ENCODE data around the gene NR1D2.
"Not testable (repeated sequence)": the region's sequence is repeated elsewhere in the genome, so short reads cannot be mapped to it uniquely, and the experiment has no call there.

NR1D2 gene

DNA sequence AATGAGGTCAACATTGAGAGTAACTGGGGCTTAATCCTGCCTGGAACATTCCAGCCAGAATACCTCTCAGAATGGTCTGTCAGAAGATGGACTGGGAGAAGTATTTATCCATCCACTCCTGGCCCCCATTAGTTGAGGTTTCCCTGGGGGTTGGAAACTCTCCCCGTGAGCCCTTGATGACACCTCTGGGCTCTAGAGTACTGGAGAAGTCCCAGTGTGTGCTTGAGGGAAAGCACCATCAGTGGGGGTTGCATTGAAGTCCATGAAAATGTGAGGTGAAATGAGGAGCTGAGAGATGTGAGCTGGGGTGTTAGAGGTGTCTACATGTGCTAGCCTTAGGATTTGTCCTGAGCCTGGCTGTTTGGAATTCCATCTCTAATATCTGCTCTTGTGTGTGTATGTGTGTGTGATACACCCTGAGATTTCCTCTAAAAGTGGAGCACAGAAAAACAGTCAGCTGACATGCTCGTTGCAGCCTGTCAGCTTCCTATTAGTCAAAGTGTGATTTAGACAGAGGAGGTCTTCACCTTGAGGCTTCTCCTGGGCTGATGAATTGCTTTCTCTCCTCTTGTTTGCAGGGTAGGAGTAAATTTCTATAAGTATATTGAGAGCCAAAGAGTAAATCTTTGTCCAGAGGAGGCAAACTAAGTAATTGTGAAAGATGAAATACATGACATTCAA is 67.6 kb downstream of the NR1D2 start:
- DNase-seq, result no peak

- no peak for DNase-seq
Observed at GRCh38 chr3:24017305-24017704, 72.2 kb downstream of the NR1D2 start.

DNA sequence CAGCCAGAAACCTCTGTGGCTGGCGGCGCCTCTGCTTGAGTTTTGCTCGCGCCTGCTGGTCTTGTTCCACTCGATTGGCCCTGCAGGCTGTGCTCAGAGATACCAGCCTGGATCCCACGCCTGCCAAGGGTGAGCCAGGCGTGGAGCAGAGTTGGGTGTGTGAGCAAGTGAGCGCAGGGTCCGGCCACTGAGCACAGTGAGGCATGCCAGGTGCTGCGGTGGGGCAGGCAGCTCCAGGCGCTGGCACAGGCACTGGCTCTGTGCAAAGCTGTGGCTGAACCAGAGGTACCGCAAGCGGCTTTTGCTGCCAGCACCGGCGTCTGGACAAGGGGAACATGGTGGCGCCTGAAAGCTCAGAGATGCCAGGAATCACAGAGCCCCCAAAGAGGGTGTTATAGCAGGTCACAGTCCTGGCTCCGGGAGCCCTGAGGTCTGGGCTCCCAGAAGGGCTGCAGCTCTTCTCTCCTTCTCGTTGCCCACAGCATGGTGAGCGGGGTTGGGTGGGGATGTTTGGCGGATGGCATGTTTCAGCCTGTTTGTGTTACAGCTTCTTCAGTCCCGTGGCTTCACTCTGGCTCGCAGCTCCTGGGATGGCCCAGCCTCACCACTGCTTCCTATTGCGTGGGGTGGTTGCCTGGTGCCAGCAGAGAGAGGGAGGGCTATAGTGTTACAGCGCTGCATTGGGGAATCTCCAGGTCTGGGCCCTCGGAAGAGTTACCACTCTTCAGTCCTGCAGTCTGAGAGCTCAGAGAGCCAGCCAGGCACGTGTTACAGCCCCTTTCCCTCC is 73.9 kb downstream of the NR1D2 start:
- DNase-seq, result no peak

- DNase-seq, result no peak
Observed at GRCh38 chr3:24019585-24019984, 74.5 kb downstream of the NR1D2 start.

DNA sequence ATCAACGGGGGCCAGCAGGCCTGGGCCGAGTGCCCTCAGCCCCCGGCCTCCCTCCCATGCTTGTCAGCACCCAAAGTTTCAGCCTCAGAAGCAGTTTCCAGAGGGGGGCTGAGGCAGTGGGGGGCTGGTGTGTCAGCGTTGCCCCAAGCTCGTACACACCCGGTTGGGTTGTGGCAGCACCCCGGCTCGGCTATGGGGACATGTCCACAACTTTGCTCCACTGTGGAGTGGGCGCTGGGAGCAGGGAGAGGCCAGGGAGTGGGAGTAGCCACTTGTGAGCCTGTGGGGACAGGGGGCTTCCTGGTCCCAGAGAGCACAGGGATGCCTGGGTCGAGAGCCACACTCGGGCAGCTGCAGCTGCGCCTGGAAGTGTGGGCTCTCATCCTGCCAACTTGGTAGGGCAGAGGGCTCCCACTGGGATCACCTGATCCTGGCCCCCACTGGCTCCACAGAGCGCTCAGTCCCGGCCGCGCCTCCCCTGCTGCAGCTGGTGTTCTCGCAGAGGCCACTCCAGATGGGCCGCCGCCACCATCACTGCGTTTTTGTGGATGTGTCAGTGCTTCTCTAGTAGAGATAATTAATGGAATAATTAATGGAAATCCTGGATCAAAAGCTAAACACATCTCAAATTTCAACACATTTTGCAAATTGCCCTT is 75.1 kb downstream of the NR1D2 start:
- no peak for DNase-seq

DNA sequence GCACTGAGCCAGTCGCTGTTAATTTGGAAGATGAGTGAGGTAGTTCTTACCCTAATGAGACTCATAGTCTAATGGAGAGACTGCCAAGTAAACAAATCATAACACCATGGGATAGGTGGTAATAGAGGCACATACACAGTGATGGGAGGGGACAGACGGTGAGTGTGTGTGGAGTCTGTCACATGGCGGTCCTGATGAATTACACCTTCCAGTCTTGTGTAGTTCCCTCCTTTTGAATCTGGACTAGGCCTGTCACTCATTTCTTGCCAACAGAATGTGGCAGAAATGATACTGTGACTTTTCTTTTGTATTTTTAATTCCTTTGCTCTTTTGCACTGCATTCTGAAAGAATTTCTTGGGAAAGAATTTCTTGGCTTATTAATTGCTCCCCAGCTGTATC is 78.1 kb downstream of the NR1D2 start:
- DNase-seq, result no peak

- no peak for DNase-seq
Observed at GRCh38 chr3:24025805-24026204, 80.7 kb downstream of the NR1D2 start.

- not testable (repeated sequence) for DNase-seq
Observed at GRCh38 chr3:24026665-24027064, 81.6 kb downstream of the NR1D2 start.

DNA sequence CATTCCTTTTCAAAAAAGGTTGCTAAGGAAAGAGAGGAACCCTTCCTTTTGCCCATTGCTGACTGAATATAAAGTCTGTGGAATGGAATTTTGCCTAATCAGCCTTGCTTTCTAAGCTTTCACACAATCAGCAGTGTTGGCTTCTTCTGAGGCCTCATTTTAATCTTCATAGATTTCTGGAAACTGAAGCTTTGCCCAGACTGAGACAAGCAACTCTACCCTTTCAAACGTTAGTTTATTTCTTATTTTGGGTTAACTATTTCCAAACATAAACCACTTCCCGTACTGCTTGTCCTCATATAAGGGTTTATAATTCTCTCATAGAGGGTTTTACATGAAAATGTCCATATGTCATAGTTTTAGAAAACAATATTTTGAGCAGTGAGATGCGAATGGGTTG is 82.9 kb downstream of the NR1D2 start:
- no peak for DNase-seq
